Hepatocyte (in vitro differentiated cells): Measurements from ENCODE around the gene CD80.

Experiments
- EZH2 ChIP-seq: fragments of 200-600 bp; sonication (generic); IDR thresholded peaks from 2 replicates; pipeline ENCODE4 v1.6.1; 2016; ENCODE audit warnings: antibody characterized with exemption, mild to moderate bottlenecking, borderline replicate concordance
- EZH2phosphoT487 ChIP-seq: fragments of 200-600 bp; sonication (generic); IDR thresholded peaks from one replicate; pipeline ENCODE4 v1.6.1; 2018; ENCODE audit warnings: antibody characterized with exemption, mild to moderate bottlenecking, low read depth, moderate library complexity; ENCODE audit not compliant: unreplicated experiment, severe bottlenecking
- TF ChIP-seq, protein P1 (sequence below): fragments of 200-600 bp; sonication (generic); IDR thresholded peaks from 2 replicates; pipeline ENCODE4 v1.5.1; 2016; ENCODE audit warnings: antibody characterized with exemption, mild to moderate bottlenecking; ENCODE audit not compliant: poor library complexity

DNA sequence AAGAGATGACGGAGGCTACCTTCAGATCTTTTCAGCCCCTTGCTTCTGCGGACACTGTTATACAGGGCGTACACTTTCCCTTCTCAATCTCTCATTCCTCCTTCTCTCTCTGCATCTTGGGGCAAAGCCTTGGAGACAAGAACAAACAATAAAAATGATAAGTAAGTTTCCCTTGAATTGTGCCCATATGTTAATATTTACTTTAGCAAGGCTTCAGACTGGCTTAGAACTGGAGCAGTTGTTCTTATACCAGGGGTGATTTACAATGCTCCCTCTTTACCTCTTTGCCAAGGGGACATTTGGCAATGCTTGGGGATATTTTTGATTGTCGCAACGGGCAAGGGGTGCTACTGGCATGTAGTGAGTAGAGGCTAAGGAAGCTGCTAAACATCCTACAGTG is 31.7 kb downstream of the CD80 start:
- TF ChIP-seq, protein P1, sequence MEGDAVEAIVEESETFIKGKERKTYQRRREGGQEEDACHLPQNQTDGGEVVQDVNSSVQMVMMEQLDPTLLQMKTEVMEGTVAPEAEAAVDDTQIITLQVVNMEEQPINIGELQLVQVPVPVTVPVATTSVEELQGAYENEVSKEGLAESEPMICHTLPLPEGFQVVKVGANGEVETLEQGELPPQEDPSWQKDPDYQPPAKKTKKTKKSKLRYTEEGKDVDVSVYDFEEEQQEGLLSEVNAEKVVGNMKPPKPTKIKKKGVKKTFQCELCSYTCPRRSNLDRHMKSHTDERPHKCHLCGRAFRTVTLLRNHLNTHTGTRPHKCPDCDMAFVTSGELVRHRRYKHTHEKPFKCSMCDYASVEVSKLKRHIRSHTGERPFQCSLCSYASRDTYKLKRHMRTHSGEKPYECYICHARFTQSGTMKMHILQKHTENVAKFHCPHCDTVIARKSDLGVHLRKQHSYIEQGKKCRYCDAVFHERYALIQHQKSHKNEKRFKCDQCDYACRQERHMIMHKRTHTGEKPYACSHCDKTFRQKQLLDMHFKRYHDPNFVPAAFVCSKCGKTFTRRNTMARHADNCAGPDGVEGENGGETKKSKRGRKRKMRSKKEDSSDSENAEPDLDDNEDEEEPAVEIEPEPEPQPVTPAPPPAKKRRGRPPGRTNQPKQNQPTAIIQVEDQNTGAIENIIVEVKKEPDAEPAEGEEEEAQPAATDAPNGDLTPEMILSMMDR: no peak
- TF ChIP-seq EZH2phosphoT487 (no peak), EZH2 (no peak)
